GM19238 (cell line): ENCODE data around the gene ITGA11.

ENCODE experiments used
- DNase-seq: peaks from one replicate; pipeline ENCODE4 v3.0.0; 2011; ENCODE audit warnings: low spot score; ENCODE audit not compliant: insufficient read length

The ITGA11 gene

GRCh38 chr15:68292157-68292781 is 139.7 kb downstream of the ITGA11 start:
- DNase-seq: no peak

DNA sequence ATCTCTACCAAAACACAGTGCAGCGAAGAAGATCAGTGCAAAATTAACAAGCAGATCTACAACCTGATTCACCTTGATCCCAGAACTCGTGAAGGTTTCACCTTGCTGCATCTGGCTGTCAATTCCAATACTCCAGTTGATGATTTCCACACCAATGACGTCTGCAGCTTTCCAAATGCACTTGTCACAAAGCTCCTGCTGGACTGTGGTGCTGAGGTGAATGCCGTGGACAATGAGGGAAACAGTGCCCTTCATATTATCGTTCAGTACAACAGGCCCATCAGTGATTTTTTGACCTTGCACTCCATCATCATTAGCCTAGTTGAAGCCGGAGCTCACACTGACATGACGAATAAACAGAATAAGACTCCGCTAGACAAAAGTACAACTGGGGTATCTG is 141.2 kb downstream of the ITGA11 start:
- DNase-seq: no peak

GRCh38 chr15:68289621-68290352 is 142.2 kb downstream of the ITGA11 start:
- DNase-seq: no peak

DNA sequence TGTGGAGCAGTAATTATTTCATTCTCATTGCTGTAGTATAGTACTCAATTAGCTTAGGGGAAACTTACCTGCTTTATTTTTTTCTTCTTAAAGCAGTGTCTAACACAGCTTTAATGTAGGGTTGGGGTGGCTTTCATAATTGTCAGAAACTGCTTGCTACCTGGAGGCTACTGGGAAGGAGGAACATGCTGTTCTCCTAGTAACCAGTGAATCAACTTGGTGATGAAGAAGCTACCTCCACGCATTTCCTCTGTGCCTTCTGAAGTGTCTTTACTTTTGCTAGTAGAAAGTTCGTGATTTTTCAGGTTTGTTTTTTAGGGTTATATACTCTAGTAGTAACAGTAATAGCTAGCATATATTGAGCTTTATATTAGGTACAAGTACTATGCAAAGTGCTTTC is 142.9 kb downstream of the ITGA11 start:
- DNase-seq: no peak

DNA sequence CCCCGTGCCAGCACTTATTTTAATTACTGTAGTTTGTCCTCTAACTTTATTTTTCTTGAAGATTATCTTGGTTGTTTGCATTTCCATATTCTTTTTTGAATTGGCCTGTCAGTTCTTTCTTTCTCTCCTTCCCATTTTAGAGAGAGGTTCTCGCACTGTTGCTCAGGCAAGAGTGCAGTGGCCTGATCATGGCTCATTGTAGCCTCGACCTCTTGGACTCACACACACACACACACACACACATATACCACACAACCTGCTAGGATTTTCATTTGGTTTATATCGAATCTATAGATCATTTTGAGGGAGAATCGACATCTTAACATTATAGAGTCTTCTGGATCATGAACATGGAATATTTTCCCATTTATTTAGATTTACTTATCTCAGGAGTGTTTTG is 145.7 kb downstream of the ITGA11 start:
- DNase-seq: no peak

DNA sequence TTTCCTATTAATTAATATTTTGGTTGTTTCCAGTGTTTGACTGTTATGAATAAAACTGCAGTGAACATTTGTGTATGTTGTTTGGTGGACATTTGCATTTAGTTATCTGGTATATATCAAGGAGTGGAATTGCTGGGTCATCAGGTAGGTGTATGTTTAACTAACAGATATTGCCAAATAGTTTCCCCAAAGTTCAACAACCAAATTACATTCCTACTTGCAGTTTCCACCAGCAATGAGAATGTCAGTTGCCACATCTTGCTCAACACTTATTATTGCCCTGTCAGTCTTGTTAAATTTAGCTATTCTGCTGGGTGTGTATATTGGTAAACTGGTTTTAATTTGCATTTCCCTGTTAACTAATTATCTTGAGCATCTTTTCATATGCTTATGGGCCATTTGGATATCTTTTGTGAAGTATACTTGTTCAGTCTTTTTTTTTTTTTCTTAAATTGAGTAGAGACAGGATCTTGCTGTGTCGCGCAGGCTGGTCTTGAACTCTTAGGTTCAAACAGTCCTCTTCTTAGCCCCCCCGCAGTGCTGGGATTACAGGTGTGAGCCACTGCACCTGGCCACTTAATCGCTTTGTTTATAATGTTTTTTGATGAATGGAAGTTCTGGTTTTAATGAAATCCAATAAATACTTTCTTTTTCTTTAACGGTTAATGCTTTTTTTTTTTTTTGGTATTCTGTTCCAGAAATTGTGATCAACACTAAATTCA is 146.5 kb downstream of the ITGA11 start:
- no peak for DNase-seq

GRCh38 chr15:68284616-68285258 is 147.2 kb downstream of the ITGA11 start:
- DNase-seq: no peak

DNA sequence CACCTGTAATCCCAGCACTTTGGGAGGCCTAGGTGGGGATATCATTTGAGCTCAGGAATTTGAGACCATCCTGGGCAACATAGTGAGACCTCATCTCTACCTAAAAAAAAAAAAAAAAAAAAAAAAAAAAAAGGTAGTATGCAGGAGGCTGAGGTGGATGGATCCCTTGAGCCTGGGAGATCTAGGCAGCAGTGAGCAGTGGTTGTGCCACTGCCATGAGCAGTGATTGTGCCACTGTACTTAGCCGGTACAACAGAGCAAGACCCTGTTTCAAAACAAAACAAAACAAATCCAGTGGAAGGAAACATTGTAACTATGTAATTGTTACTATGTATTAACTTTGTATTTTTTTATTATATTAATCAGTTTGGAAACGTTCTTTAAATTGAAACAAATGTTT is 148.6 kb downstream of the ITGA11 start:
- DNase-seq: no peak

GRCh38 chr15:68281008-68281407 is 151.0 kb downstream of the ITGA11 start:
- DNase-seq: no peak

DNA sequence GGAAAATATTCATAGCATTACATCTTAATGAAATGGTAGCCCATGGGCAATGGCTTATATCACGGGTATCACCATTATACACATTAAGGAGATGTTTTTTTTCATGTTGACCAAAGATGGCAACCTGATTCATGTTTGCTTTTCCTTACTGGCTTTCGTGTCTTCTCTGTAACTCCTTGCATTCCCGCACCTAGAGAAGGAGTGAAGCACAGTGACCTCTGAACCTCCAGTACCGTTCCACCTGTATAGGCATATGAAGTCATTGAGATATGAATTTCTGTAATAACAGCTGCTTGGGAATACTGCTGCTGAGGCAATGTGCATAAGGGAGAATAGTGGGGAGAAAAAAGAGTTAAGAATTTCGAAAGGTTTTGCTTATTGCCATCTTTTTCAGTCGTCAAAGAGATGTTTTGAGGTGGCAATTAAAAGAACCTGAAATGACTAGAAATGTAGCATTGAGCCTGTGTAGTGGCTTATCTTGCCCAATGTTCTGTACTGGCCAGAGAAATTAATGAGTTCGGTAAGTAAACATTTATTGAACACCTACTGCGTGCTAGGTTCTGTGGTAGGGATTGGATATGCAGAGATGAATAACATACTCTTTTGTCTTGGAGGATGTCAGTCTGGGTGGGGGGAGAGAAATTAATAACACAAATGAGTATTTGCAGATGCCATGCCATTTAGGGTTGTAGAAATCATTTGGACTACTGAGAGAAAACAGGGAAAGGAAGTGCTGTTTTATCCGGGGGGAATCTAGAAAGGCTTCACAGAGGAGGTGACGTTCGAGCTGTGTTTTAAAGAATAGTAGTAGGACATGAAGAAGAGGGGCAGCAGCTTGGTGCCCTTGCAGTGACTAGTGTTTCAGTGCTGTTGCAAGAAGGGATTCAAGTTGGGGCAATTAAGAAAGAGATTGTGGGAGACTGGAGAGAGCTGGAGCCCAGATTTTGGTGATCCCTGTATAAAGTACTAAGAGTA is 151.9 kb downstream of the ITGA11 start:
- no peak for DNase-seq

DNA sequence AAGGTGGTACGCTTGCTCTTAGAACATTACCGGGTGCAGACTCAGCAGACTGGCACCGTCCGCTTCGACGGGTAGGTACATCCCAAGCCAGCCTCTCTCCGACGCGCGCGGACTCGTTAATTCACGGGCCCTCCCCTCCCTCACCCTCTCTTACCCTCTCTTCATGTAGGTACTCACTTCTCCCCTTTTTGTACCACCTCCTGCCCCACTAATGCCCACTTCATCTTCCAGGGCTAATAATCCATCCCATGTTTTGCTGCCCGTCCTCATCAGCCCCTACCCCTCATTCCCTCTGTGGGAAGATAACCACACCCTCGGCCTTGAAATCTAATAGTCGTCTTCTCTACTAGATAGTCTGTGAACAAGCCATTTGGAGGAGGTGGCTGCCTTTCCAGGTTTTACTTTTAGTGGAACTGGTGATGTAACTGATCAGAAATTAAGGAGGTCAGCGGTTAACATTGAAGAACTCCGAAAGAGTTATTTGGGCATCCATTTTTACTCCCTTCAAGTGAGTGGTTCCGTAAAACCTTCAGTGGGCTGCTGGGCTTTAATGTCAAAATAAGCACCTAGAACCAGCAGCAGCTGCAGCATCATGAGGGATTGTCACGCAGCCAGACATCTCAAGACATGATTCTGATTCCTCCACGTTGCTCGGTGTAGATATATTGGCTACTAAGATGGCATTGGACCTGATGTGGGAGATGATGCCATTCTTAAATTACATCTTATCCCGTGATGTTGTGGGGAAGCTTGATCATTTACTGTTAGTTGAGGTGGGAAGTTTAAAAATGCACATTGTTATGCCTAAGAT is 153.2 kb downstream of the ITGA11 start:
- no peak for DNase-seq

DNA sequence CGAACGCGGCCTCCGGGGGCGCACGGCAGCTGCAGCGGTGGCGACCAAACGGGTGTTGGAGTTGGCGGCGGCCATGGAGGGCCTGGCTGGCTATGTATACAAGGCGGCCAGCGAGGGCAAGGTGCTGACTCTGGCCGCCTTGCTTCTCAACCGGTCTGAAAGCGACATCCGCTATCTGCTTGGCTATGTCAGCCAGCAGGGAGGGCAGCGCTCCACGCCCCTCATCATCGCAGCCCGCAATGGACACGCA is 153.7 kb downstream of the ITGA11 start:
- DNase-seq: no peak

- DNase-seq: peak; percentile 81
These were observed 154.2 kb downstream of the ITGA11 start, which contains the start of gene FEM1B for GRCh38 chr15:68277603-68278344. Gene FEM1B (plus strand): TSS chr15:68277745. CDS start chr15:68278418, 673 bp downstream.

DNA sequence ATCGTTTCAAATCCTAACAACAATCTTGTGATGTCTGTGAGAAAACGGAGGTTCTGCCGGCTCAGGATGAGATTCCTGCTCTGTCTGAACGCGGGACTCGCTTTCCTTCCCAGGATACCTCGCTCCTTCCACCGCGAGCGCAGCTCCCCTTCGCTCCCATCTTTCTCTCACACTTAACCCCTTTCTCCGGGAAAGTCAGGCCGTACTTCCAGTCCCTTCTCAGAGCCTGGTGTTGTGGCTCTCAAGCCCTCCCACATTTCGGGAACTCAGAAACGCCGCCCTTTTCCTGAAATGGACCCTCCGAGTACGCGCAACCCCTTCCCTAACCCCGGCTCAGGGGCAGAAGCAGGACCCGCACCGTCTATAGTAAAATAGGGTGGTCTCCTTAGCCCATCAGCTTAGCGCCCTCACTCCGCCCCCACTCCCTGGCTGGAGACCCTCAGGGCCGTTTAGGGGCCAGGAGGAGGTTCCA is 154.8 kb downstream of the ITGA11 start:
- DNase-seq: peak; percentile 18

GRCh38 chr15:68276668-68277067 is 155.3 kb downstream of the ITGA11 start:
- DNase-seq: no peak

- DNase-seq: no peak
These were observed 156.7 kb downstream of the ITGA11 start for GRCh38 chr15:68275165-68275746.

DNA sequence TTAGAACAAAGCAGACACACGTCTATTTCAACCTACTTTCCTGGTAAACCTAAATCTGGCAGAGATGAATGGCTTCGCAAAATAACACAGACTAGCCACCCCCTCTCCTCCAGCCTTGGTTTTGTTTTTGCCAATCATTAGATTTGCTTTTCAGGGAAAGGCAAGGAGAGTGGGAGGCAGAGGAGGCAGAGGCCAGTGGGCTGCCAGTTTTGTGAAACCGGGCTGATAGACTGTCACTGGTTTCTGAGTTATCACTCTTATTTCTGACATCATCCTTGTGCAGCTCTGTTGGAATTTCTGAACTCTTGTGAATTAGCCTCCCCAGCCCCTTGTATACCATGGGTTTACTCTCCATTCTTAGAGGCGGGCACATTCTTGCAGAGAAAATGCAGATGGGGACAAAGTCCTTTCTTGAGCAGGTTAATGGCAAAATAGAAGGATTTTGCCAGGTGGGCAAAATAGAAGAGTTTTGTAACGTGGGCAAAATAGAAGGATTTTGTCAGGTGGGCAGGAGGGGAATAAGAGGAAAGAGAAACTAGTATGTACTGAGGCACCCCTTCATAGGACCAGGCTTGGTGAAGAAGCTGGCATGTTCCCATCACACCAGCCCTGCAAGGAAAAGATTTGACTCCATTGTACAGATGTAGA is 157.6 kb downstream of the ITGA11 start:
- no peak for DNase-seq

DNA sequence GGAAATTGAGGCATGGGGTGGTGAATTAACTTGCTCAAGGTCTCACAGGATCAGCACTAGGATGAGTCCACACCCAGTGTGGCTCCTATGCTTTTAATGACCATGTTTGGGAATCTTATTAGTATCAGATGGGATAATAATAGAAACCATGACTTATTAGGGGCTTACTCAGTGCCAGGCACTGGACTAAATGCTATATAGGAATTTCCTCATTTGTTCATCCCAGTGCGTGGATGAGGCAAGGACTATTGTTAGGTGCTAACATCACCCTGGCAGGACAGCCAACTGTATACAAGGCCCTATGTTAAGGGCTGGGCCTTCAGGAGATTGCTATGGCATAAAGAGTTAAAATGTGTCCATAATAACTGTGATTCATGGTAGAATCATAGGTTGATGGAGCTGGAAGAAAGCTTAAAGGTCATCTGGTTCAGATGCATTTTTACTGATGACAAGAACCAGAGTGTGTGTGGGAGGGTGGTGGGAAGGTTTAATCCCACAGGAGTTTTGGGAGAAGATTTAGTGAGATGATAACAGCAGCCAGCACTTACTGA is 159.2 kb downstream of the ITGA11 start:
- DNase-seq: no peak
